Keratinocyte (primary cell): ENCODE results near the gene ANXA4. TPM values are rescaled to one million over a fixed set of nuclear protein-coding genes. Genes with fewer than 3 reads are reported as not detected.

Experiments
- DNase-seq: peaks from one replicate; pipeline ENCODE4 v3.0.0-alpha.2; 2011; ENCODE audit warnings: low read depth, missing footprints, low spot score
- FAIRE-seq: peaks from 2 replicates; lab custom pipeline; 2011; peaks lifted over from hg19 to GRCh38; lab: Jason Lieb, UNC
- H2AFZ ChIP-seq: 2 replicates; pipeline ENCODE4 v1.6.0; 2012; ENCODE audit warnings: low read length, control low read depth, inconsistent platforms; ENCODE audit not compliant: control insufficient read depth
- H3K27ac ChIP-seq: 2 replicates; pipeline ENCODE4 v1.5.1; 2011; ENCODE audit warnings: low read length; ENCODE audit not compliant: control insufficient read depth, insufficient read depth
- H3K27me3 ChIP-seq: 3 replicates; pipeline ENCODE4 v1.6.0; 2011; ENCODE audit warnings: low read length; ENCODE audit not compliant: control insufficient read depth, insufficient read depth; ENCODE audit errors: extremely low read depth
- H3K36me3 ChIP-seq, 2 experiments: 2 replicates in 1 of 2; 3 replicates in 1 of 2; pipeline ENCODE4 v1.5.1; 2011; ENCODE audit warnings: low read length in 2 of 2, mild to moderate bottlenecking in 1 of 2; ENCODE audit not compliant: control insufficient read depth in 2 of 2, insufficient read depth in 2 of 2; ENCODE audit errors: extremely low read depth in 1 of 2
- H3K4me1 ChIP-seq: 3 replicates; pipeline ENCODE4 v1.5.1; 2011; ENCODE audit warnings: low read length; ENCODE audit not compliant: control insufficient read depth, insufficient read depth; ENCODE audit errors: extremely low read depth
- H3K4me2 ChIP-seq: 3 replicates; pipeline ENCODE4 v1.6.0; 2011; ENCODE audit warnings: low read depth, low read length; ENCODE audit not compliant: control insufficient read depth, insufficient read depth; ENCODE audit errors: extremely low read depth
- H3K4me3 ChIP-seq, 3 experiments: fragments of 200-600 bp in 1 of 3; sonication (generic) in 1 of 3; 2 replicates in 2 of 3; 3 replicates in 1 of 3; pipeline ENCODE4 v1.5.1; 2011 to 2016; ENCODE audit warnings: low read length in 3 of 3, mild to moderate bottlenecking in 3 of 3, control low read depth in 2 of 3, inconsistent platforms in 1 of 3, low read depth in 1 of 3, mixed read lengths in 1 of 3, mixed run types in 1 of 3, moderate library complexity in 1 of 3; ENCODE audit not compliant: control insufficient read depth in 2 of 3, insufficient read depth in 2 of 3; ENCODE audit errors: extremely low read depth in 1 of 3
- H3K79me2 ChIP-seq: 2 replicates; pipeline ENCODE4 v1.6.0; 2012; ENCODE audit warnings: low read length; ENCODE audit not compliant: control insufficient read depth, insufficient read depth
- H3K9ac ChIP-seq: 3 replicates; pipeline ENCODE4 v1.6.0; 2011; ENCODE audit warnings: low read length; ENCODE audit not compliant: control insufficient read depth, insufficient read depth; ENCODE audit errors: extremely low read depth
- H3K9me1 ChIP-seq: 3 replicates; pipeline ENCODE4 v1.6.0; 2011; ENCODE audit warnings: low read length; ENCODE audit not compliant: control insufficient read depth, insufficient read depth; ENCODE audit errors: extremely low read depth
- H3K9me3 ChIP-seq: 2 replicates; pipeline ENCODE4 v1.5.1; 2012; ENCODE audit warnings: low read depth, low read length; ENCODE audit not compliant: control insufficient read depth
- H4K20me1 ChIP-seq: 3 replicates; pipeline ENCODE4 v1.6.0; 2011; ENCODE audit warnings: low read length; ENCODE audit not compliant: control insufficient read depth, insufficient read depth; ENCODE audit errors: extremely low read depth
- EZH2 ChIP-seq: IDR thresholded peaks from one replicate; pipeline ENCODE4 v1.6.1; 2012; ENCODE audit warnings: inconsistent platforms, mild to moderate bottlenecking, low read length, moderate library complexity
- dilution Hi-C: fragments of 300-500 bp; cut with MboI; formaldehyde crosslinking; loops from one replicate; pipeline ENCODE4 v1.7.0; 2020; ENCODE audit warnings: low sequenced_read_pairs; ENCODE audit not compliant: extremely low pct_ligation_motif_present
- polyA plus RNA-seq, 5 experiments: library from polyadenylated mRNA; depleted of rRNA in 3 of 5; stranded (reverse) in 3 of 5; stranded (forward) in 1 of 5; unstranded in 1 of 5; fragments of >200 nt; gene quantifications; 1 replicate in 1 of 5; 2 replicates in 3 of 5; 3 replicates in 1 of 5; pipeline versions ENCODE4 v1.2.1 to v1.2.3, GENCODE V29; 2011 to 2012; ENCODE audit warnings: missing spikeins in 2 of 5, low read depth in 1 of 5, low replicate concordance in 1 of 5
- TF ChIP-seq, protein P1 (sequence below), 3 experiments: IDR thresholded peaks in 1 of 3; conservative IDR thresholded peaks in 1 of 3; optimal IDR thresholded peaks in 1 of 3; 2 replicates in 2 of 3; 3 replicates in 1 of 3; pipeline versions ENCODE3 to v1.5.1; 2011; ENCODE audit warnings: low read length in 3 of 3, mild to moderate bottlenecking in 3 of 3, moderate library complexity in 2 of 3, control low read depth in 1 of 3, inconsistent platforms in 1 of 3; ENCODE audit not compliant: insufficient read depth in 2 of 3; ENCODE audit errors: extremely low read depth in 1 of 3

Gene ANXA4
- polyA plus RNA-seq, 1 donor (not counting 4 experiments of a cell fraction or from before 2014, with no cell fraction given), result 209 TPM

DNA sequence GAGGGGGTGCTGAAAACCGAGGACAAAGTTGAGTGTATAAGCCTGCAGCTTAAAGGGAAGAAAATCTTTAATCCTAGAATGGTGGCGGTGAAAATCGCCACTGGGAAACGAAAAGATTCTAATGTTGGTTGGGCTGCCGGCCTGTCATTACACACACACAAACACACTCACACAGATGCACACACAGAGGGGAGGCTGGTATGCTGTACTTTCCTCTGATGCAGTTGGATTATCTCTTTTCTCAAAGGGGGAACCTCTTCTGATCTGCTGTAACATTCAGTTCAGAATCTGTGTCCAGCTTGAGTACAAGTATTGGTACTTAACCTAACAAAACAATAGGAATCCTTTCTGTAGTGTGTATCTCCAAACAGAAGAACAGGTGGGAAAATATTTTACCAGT lies 39.0 kb downstream of the ANXA4 start:
- FAIRE-seq (no peak), DNase-seq (no peak)
- H3K4me3 ChIP-seq, result no peak overlapping the region
- H3K79me2 ChIP-seq, result no peaks in the 10 kb centered on the region
- peaks cover 5 to 6% of the 10 kb centered on the region in 2 experiments for H3K36me3 ChIP-seq
- no peaks in the 10 kb centered on the region for H4K20me1 ChIP-seq
- H3K9me3 ChIP-seq, result no peaks in the 10 kb centered on the region
- H3K4me1 ChIP-seq, result peaks cover 18% of the 10 kb centered on the region
- H3K27ac ChIP-seq, result no peak overlapping the region
- dilution Hi-C loops, result no loop called here
- H3K4me2 ChIP-seq, result no peak overlapping the region
- H3K27me3 ChIP-seq, result no peaks in the 10 kb centered on the region
- TF ChIP-seq, protein P1, sequence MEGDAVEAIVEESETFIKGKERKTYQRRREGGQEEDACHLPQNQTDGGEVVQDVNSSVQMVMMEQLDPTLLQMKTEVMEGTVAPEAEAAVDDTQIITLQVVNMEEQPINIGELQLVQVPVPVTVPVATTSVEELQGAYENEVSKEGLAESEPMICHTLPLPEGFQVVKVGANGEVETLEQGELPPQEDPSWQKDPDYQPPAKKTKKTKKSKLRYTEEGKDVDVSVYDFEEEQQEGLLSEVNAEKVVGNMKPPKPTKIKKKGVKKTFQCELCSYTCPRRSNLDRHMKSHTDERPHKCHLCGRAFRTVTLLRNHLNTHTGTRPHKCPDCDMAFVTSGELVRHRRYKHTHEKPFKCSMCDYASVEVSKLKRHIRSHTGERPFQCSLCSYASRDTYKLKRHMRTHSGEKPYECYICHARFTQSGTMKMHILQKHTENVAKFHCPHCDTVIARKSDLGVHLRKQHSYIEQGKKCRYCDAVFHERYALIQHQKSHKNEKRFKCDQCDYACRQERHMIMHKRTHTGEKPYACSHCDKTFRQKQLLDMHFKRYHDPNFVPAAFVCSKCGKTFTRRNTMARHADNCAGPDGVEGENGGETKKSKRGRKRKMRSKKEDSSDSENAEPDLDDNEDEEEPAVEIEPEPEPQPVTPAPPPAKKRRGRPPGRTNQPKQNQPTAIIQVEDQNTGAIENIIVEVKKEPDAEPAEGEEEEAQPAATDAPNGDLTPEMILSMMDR (optimal IDR thresholded peaks at IDR 0.05 in 1 of 3, IDR thresholded peaks at IDR 0.05 in 1 of 3, conservative IDR thresholded peaks at IDR 0.05 in 1 of 3; ENCODE audit: extremely low read depth in 1 of 3, insufficient read depth in 2 of 3, low read length in 3 of 3), result no peak
- TF ChIP-seq EZH2, result no peak
- no peak overlapping the region for H2AFZ ChIP-seq
- H3K9me1 ChIP-seq, result no peaks in the 10 kb centered on the region
- H3K9ac ChIP-seq, result no peak overlapping the region

DNA sequence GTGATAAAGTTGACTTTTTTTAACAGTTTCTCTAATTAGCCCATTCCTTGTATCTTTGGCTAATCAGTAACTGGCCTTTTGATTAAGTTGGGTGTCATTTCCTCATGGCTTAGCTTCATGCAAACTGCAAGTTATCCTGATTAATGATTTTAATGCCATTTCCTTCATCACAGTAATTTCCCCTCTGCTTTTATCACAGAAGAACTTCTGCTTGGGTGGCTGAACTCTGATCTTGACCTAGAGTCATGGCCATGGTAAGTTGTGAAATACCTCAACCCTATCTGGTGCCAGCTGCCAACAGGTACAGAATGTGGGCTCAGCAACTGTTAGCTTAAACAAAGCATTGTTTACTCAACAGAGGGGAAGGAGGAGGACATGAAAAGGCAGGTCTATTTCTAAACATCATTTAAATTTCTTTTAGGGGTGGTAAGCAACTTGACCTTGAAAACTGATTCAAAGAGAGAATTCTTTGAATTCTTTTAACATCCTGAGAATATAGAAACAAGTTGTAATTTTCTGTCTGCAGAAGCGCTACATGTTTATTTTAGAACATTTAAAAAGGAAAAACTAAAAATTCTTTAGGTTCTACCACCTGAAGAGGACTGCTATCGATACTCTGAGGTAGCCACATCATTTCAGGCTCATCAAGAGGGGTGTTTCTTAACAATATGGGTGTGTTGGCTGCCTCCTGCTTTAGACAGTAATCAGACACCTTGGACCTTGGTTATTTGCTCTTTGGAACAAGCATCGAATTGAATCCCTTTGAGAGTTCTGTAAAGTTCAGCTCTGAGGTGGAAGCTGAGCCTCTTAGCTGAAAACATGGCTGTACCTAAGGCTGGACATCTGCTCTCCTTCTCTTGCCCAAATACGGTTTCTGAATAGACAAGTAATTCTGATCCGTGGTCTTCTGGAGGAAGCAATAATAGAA lies 39.7 kb downstream of the ANXA4 start:
- Histone ChIP-seq H4K20me1 (no peaks in the 10 kb centered on the region), H3K9me1 (no peaks in the 10 kb centered on the region), H3K9ac (no peak overlapping the region), H3K9me3 (no peaks in the 10 kb centered on the region), H3K36me3 (peaks cover 7 to 9% of the 10 kb centered on the region in 2 experiments), H3K4me2 (no peak overlapping the region), H3K79me2 (no peaks in the 10 kb centered on the region), H3K4me1 (peaks cover 18% of the 10 kb centered on the region), H3K27me3 (no peaks in the 10 kb centered on the region), H3K27ac (no peak overlapping the region), H2AFZ (no peak overlapping the region), H3K4me3 (no peak overlapping the region)
- TF ChIP-seq, protein P1 (optimal IDR thresholded peaks at IDR 0.05 in 1 of 3, IDR thresholded peaks at IDR 0.05 in 1 of 3, conservative IDR thresholded peaks at IDR 0.05 in 1 of 3; ENCODE audit: extremely low read depth in 1 of 3, insufficient read depth in 2 of 3, low read length in 3 of 3), result no peak
- TF ChIP-seq EZH2, result no peak
- FAIRE-seq (no peak), DNase-seq (no peak)
- dilution Hi-C loops, result no loop called here
